ACC112 (cell line): ENCODE measurements around the gene NOSTRIN.

Source experiments
- H2AFZ ChIP-seq: fragments of 200-600 bp; sonication (generic); one replicate; pipeline ENCODE4 v1.6.0; 2017; ENCODE audit warnings: antibody characterized with exemption, low read length; ENCODE audit not compliant: unreplicated experiment
- H3K27ac ChIP-seq: fragments of 200-600 bp; sonication (generic); 2 replicates; pipeline ENCODE4 v1.5.1; 2014; ENCODE audit warnings: low read depth, mild to moderate bottlenecking, antibody characterized with exemption, low read length, moderate library complexity
- H3K27me3 ChIP-seq: fragments of 200-600 bp; sonication (generic); 2 replicates; pipeline ENCODE4 v1.6.1; 2014; ENCODE audit warnings: mild to moderate bottlenecking, antibody characterized with exemption, low read length, moderate library complexity, mixed read lengths; ENCODE audit not compliant: insufficient read depth
- H3K36me3 ChIP-seq: fragments of 200-600 bp; sonication (generic); 2 replicates; pipeline ENCODE4 v1.6.1; 2016; ENCODE audit warnings: mild to moderate bottlenecking, antibody characterized with exemption, low read length, moderate library complexity, mixed read lengths; ENCODE audit not compliant: insufficient read depth
- H3K4me1 ChIP-seq: fragments of 200-600 bp; sonication (generic); one replicate; pipeline ENCODE4 v1.6.1; 2016; ENCODE audit warnings: low read length, mixed read lengths; ENCODE audit not compliant: insufficient read depth, unreplicated experiment, control insufficient read depth
- H3K4me3 ChIP-seq: fragments of 200-600 bp; sonication (generic); 2 replicates; pipeline ENCODE4 v1.5.1; 2014; ENCODE audit warnings: mild to moderate bottlenecking, low read depth, low read length
- H3K79me2 ChIP-seq: fragments of 200-600 bp; sonication (generic); one replicate; pipeline ENCODE4 v1.6.0; 2016; ENCODE audit warnings: low read length; ENCODE audit not compliant: control insufficient read depth, unreplicated experiment, insufficient read depth

Gene NOSTRIN

GRCh38 chr2:168773128-168773527 is 29.3 kb upstream of the NOSTRIN start:
- no peaks in the 10 kb centered on the region; the same call in 1 of the 2 replicates for H3K36me3 ChIP-seq
- no peaks in the 10 kb centered on the region for H3K4me1 ChIP-seq
- H3K27ac ChIP-seq, result no peak overlapping the region
- no peak overlapping the region for H2AFZ ChIP-seq
- H3K79me2 ChIP-seq, result no peaks in the 10 kb centered on the region
- no peaks in the 10 kb centered on the region for H3K27me3 ChIP-seq
- no peak overlapping the region for H3K4me3 ChIP-seq

GRCh38 chr2:168773719-168774521 is 28.5 kb upstream of the NOSTRIN start:
- no peaks in the 10 kb centered on the region for H3K79me2 ChIP-seq
- H3K4me3 ChIP-seq, result no peak overlapping the region
- H2AFZ ChIP-seq, result no peak overlapping the region
- H3K27me3 ChIP-seq, result no peaks in the 10 kb centered on the region
- H3K36me3 ChIP-seq, result no peaks in the 10 kb centered on the region; the same call in 1 of the 2 replicates
- H3K4me1 ChIP-seq, result no peaks in the 10 kb centered on the region
- no peak overlapping the region for H3K27ac ChIP-seq

GRCh38 chr2:168775837-168776236 is 26.6 kb upstream of the NOSTRIN start:
- no peaks in the 10 kb centered on the region for H3K79me2 ChIP-seq
- no peaks in the 10 kb centered on the region; the same call in 1 of the 2 replicates for H3K36me3 ChIP-seq
- H3K4me3 ChIP-seq, result no peak overlapping the region
- no peaks in the 10 kb centered on the region for H3K4me1 ChIP-seq
- H2AFZ ChIP-seq, result no peak overlapping the region
- H3K27ac ChIP-seq, result no peak overlapping the region
- no peaks in the 10 kb centered on the region for H3K27me3 ChIP-seq

DNA sequence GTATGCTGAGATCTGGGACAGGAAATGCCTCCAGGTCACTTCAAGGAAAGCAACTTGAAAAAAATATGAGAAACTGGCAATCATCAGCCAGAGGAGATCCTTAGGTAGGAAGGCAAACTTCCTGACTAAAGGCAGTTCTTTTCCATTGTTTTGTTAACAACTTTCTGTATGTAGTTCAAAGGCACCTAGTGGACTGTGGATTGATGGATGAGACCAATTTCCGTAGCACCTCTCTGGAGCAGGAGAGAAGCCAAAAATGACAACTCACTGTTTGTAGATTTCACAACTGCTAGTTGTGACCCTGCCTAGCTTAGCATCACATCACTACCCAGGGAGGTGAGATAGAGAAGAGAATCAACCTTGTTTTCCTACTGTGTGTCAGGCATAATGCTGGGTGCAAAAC is 21.8 kb upstream of the NOSTRIN start:
- Histone ChIP-seq H3K27me3 (no peaks in the 10 kb centered on the region), H3K4me3 (no peak overlapping the region), H3K27ac (no peak overlapping the region), H3K4me1 (no peaks in the 10 kb centered on the region), H3K79me2 (no peaks in the 10 kb centered on the region), H3K36me3 (no peaks in the 10 kb centered on the region), H2AFZ (no peak overlapping the region)

DNA sequence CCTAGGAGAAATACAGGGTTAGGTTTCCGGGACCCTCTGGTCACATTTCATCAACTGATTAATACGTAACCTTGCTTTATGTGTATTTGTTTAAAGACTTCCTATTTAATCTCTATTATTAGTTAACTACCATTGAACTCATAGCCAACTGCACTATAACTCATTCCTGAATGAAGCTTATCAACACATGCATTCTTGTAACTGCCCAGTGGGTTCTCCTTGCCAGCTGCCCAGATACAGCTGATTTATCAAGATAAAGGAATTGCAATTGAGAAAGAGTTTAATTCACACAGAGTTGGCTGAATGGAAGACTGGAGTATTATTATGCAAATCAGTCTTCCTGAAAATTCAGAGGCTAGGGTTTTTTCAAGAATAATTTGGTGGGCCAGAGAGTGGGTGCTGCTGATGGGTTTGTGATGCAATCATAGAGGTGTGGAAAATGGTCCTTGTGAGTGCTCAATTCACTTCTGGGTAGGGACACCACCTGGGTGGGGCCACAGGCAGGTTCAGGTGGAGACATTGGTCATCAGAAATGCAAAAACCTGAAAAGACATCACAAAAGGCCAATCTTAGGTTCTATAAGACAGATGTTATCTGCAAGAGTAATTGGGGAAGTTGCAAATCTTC is 21.1 kb upstream of the NOSTRIN start:
- Histone ChIP-seq H3K4me3 (no peak overlapping the region), H3K27ac (no peak overlapping the region), H2AFZ (no peak overlapping the region), H3K79me2 (no peaks in the 10 kb centered on the region), H3K36me3 (no peaks in the 10 kb centered on the region), H3K27me3 (no peaks in the 10 kb centered on the region), H3K4me1 (no peaks in the 10 kb centered on the region)

DNA sequence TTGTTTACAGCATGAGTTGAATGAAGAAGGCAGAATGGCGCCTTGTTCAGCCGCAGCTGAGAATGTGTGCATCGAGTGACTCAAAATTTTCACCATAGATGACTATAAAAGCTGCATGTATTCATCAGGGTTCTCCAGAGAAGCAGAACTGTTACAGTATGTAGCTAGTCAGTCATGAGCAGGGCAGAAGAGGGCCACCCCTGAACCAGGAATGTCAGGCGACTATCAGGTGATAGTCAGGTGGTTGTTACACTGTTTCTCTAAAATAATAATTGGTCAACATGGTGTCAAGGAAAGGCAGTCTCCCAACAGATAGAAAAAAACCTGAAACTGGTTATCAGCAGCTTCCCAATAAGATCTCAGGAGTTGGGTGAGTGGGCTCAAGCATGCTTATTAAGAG is 20.2 kb upstream of the NOSTRIN start:
- Histone ChIP-seq H3K79me2 (no peaks in the 10 kb centered on the region), H3K4me1 (no peaks in the 10 kb centered on the region), H2AFZ (no peak overlapping the region), H3K27me3 (peaks cover 1% of the 10 kb centered on the region; the same call in 1 of the 2 replicates), H3K27ac (no peak overlapping the region), H3K4me3 (no peak overlapping the region), H3K36me3 (no peaks in the 10 kb centered on the region)

- no peak overlapping the region for H3K4me3 ChIP-seq
- H3K27ac ChIP-seq, result no peak overlapping the region
Observed at GRCh38 chr2:168784993-168785392, 17.4 kb upstream of the NOSTRIN start.

DNA sequence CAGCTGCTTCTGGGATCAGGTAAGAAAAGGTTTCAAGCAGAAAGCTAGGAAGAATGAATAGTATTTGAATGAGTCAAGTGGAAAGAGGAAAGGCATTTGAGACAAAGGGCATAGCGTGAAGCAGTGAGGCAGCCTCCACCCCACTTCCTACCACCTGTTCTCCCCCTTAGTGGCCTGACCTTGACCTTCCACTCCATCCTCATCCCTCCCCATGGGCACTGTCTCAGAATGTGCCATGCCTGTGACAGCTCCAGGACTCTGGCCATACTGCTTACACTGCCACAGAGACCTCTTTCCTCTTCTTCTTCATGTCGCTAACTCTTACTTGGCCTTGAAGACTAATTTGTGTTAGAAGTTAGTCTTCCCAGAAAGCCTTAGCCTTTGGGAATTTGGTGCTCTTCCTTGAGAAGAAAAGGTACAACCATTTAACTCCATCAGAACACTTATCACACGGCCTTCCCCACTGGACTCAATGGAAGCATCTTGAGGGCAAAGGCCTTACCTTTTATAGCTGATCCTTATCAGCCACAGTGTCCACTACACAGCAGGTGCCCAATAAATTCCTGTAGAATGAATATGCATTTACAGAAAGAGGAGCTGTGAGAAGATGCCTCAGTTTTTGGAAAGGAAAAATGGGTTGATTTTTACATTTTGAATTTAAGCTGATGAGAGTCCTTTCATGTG is 15.2 kb upstream of the NOSTRIN start:
- no peak overlapping the region for H2AFZ ChIP-seq
- H3K27ac ChIP-seq, result no peak overlapping the region
- no peaks in the 10 kb centered on the region for H3K4me1 ChIP-seq
- peaks cover 8% of the 10 kb centered on the region for H3K27me3 ChIP-seq
- H3K4me3 ChIP-seq, result no peak overlapping the region
- H3K79me2 ChIP-seq, result no peaks in the 10 kb centered on the region
- H3K36me3 ChIP-seq, result no peaks in the 10 kb centered on the region

More at GRCh38 chr2:168784993-168785392, 17.4 kb upstream of the NOSTRIN start:
- no peaks in the 10 kb centered on the region for H3K4me1 ChIP-seq
- peaks cover 8% of the 10 kb centered on the region for H3K27me3 ChIP-seq
- H3K79me2 ChIP-seq, result no peaks in the 10 kb centered on the region
- H3K36me3 ChIP-seq, result no peaks in the 10 kb centered on the region
- H2AFZ ChIP-seq, result no peak overlapping the region

GRCh38 chr2:168787782-168788376 is 14.6 kb upstream of the NOSTRIN start:
- peaks cover 8% of the 10 kb centered on the region for H3K27me3 ChIP-seq
- H3K79me2 ChIP-seq, result no peaks in the 10 kb centered on the region
- H3K4me1 ChIP-seq, result no peaks in the 10 kb centered on the region
- H3K27ac ChIP-seq, result no peak overlapping the region
- no peak overlapping the region for H2AFZ ChIP-seq
- H3K4me3 ChIP-seq, result no peak overlapping the region
- H3K36me3 ChIP-seq, result no peaks in the 10 kb centered on the region

GRCh38 chr2:168789776-168790175 is 12.7 kb upstream of the NOSTRIN start:
- Histone ChIP-seq H3K4me3 (no peak overlapping the region), H3K27me3 (peaks cover 8% of the 10 kb centered on the region), H3K79me2 (no peaks in the 10 kb centered on the region), H3K27ac (no peak overlapping the region), H3K4me1 (no peaks in the 10 kb centered on the region), H3K36me3 (no peaks in the 10 kb centered on the region), H2AFZ (no peak overlapping the region)
